ENCODE results near the gene ARHGAP8.
"Not testable (repeated sequence)": the region's sequence is repeated elsewhere in the genome, so short reads cannot be mapped to it uniquely, and the experiment has no call there.

Gene ARHGAP8

DNA sequence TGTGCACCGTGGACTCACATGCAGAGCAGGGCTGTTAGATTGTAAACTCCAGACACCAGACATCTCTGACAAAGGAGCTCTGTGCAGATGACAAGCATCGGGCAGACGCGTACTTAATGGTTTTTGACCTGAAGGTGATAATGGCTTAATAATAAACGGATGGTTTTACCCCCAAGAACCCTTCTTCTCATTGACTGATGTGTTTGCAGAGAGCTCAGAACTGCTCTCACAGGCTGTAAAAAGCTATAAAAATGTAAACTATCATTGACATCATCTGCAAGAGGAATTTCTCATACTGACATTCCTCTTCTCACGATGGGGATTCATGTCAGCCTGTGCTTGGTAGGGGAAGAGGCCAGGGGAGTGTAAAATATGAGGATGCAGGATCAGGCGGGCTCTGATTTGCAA lies 8.6 kb upstream of the ARHGAP8 start:
- DNase-seq (ENCODE audit: extremely low read depth, low read depth) = no peak
- no peak overlapping the region for H3K4me3 ChIP-seq (replicated peaks; ENCODE audit: low read depth, low read length)
- TF ChIP-seq, protein P1, sequence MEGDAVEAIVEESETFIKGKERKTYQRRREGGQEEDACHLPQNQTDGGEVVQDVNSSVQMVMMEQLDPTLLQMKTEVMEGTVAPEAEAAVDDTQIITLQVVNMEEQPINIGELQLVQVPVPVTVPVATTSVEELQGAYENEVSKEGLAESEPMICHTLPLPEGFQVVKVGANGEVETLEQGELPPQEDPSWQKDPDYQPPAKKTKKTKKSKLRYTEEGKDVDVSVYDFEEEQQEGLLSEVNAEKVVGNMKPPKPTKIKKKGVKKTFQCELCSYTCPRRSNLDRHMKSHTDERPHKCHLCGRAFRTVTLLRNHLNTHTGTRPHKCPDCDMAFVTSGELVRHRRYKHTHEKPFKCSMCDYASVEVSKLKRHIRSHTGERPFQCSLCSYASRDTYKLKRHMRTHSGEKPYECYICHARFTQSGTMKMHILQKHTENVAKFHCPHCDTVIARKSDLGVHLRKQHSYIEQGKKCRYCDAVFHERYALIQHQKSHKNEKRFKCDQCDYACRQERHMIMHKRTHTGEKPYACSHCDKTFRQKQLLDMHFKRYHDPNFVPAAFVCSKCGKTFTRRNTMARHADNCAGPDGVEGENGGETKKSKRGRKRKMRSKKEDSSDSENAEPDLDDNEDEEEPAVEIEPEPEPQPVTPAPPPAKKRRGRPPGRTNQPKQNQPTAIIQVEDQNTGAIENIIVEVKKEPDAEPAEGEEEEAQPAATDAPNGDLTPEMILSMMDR (IDR thresholded peaks at IDR 0.05; ENCODE audit: low read depth, low read length, missing control alignments) = no peak

DNA sequence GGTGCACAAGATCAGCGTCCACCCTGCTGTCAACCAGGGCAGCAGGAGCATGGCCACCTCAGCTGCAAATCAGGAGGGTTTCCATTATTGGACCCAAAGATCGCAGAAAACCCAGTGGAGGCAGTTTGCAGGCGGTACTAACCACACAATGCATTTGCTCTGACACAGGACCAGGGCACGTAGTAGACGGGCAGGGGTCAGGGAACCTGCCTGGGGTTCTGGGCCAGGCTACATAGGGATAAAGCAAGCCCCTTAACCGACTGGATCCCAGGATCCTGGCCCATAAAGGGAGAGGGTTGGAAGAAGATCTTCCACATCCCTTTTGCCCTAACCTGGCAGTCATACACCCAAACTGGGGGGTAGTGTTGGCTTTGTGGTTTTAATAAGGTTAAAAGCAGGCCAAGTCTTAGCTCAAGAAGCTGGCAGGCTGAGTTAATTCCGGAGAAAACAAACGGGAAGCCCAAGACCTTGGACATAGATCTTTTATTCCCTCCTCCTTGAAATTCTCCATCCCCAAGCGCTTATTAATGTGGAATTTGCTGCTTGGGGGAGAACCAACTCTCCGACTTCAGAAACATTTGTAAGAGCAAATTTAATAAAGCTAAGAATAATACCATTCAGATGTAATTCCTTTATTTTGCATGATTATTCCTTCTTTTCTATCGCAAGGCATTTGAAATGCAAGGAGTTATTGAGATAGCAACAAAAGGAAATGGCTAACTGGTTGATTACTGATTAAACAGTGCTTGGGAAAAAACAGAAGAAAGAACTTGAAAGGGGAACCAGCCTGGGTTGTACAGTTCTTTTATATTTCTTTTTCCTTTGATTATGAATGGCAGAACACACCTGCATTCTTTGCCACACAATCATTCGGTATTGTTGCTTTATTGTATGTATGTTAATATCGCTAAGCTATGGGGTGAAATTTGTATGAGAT lies 6.3 kb upstream of the ARHGAP8 start:
- no peak overlapping the region for H3K4me3 ChIP-seq (replicated peaks; ENCODE audit: low read depth, low read length)

DNA sequence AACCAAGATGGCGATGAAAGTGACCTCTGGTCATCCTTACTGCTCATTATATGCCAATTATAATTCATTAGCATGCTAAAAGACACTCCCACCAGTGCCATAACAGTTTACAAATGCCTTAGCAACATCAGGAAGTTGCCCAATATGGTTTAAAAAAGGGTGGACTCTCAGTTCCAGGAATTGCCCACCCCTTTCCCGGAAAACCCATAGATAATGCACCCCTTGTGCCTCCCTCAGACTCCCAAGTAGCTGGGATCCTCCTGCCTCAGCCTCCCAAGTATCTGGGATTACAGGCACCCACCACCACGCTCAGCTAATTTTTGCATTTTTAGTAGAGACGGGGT lies 4.6 kb upstream of the ARHGAP8 start:
- not testable (repeated sequence) for H3K4me3 ChIP-seq (replicated peaks; ENCODE audit: low read depth, low read length); DNase-seq (ENCODE audit: extremely low read depth, low read depth)

More for the DNA sequence above, 6.3 kb upstream of the ARHGAP8 start:
- no peak for DNase-seq (ENCODE audit: extremely low read depth, low read depth)
- TF ChIP-seq, protein P1 (IDR thresholded peaks at IDR 0.05; ENCODE audit: low read depth, low read length, missing control alignments) = no peak

DNA sequence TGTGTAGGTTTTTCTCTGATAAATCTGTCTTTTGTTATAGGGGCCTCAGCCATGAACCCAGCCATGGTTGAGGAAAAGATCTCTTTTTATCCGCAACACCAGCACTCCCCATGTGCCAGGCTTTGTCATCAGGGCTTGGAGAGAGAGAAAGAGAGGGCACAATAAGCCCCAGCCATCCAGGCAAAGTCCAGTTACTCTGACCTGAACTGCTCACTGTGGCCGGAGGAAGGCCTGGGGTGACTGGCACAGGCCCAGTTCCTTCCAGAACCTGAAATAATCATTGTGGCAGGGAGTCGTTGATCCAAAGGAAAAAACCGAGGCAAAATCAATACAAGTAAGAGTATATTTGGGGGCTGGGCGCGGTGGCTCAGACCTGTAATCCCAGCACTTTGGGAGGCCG lies 3.9 kb upstream of the ARHGAP8 start:
- no peak for DNase-seq (ENCODE audit: extremely low read depth, low read depth)
- TF ChIP-seq, protein P1 (IDR thresholded peaks at IDR 0.05; ENCODE audit: low read depth, low read length, missing control alignments) = no peak
- H3K4me3 ChIP-seq (replicated peaks; ENCODE audit: low read depth, low read length) = no peak overlapping the region

DNA sequence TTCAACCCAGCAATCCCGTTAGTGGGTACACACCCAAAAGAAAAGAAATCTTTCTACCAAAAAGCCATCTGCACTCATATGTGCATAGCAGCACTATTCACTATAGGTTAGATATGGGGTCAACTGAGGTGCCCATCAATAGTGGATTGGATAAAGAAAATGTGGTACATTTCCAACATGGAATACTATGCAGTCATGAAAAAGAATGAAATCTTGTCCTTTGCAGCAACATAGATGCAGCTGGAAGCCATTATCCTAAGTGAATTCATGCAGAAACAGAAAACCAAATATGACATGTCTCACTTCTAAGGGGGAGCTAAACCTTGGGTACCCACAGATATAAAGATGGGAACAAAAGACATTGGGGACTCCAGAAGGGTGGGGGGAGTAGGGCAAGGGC lies 1.9 kb upstream of the ARHGAP8 start:
- H3K4me3 ChIP-seq (replicated peaks; ENCODE audit: low read depth, low read length) = no peak overlapping the region
- TF ChIP-seq, protein P1 (IDR thresholded peaks at IDR 0.05; ENCODE audit: low read depth, low read length, missing control alignments) = no peak
- DNase-seq (ENCODE audit: extremely low read depth, low read depth) = no peak

DNA sequence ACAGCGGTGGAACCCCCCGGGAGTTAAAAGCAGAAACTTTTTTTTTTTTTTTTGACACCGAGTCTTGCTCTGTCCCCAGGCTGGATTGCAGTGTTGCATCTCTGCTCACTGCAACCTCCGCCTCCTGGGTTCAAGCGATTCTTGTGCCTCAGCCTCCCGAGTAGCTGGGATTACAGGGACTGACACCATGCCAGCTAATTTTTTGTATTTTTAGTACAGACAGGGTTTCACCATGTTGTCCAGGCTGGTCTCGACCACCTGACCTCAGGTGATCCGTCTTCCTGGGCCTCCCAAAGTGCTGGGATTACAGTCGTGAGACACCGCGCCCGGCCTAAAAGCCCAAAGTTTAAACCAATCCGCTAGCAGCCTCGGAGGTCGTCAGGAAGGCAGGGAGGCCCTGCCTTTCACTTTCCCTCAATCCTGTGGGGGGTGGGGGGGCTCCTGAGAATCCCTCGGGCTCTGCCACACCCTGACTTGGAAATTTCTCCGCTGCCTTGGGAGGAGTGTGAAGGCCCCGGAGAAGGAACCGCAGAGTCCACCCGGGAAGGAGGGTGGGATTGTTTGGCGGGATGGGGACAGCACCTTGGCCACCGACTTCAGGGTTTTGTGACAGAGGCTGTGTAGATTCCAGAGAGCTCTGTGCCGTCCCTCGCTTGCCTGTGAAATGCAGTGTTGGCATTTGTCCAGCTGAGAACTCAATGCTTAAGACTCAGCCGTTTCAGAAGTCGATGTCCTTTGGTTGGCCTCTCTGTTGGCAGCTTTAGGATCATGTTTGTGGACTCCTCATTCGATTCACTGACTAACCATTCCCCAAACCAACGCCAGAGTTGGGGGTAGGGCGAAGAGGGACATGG lies 1.0 kb downstream of the ARHGAP8 start:
- no peak overlapping the region for H3K4me3 ChIP-seq (replicated peaks; ENCODE audit: low read depth, low read length)
- DNase-seq (ENCODE audit: extremely low read depth, low read depth) = no peak
- TF ChIP-seq, protein P1 (IDR thresholded peaks at IDR 0.05; ENCODE audit: low read depth, low read length, missing control alignments) = no peak

DNA sequence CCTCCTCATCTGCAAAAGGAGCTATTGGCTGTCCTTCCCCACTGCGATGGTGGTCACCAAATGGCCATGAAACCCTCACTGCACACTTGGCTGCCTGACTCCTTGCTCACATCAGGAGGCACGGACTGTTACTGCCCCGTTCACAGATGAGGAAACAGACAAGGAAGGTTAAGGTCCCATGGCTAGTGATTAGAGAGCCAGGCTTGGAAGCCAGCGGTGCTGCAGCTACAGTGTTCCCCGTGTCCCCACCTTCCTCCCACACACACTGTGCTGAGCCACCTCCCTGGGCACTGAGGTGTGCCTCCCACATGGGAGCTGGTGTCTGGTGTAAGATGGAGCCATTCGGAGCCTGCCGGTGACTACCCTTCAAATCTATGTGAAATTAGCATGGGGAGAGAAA lies 2.6 kb downstream of the ARHGAP8 start:
- TF ChIP-seq, protein P1 (IDR thresholded peaks at IDR 0.05; ENCODE audit: low read depth, low read length, missing control alignments) = no peak
- no peak for DNase-seq (ENCODE audit: extremely low read depth, low read depth)
- H3K4me3 ChIP-seq (replicated peaks; ENCODE audit: low read depth, low read length) = no peak overlapping the region

Data from HFF-Myc (cell line).